ENCODE measurements around the gene PCCA. TPM values are rescaled to one million over a fixed set of nuclear protein-coding genes. Genes with fewer than 3 reads are reported as not detected.

The PCCA gene
- total and polyA plus RNA-seq, 2 experiments from 2014 or later: 41.9 to 46.6 TPM

DNA sequence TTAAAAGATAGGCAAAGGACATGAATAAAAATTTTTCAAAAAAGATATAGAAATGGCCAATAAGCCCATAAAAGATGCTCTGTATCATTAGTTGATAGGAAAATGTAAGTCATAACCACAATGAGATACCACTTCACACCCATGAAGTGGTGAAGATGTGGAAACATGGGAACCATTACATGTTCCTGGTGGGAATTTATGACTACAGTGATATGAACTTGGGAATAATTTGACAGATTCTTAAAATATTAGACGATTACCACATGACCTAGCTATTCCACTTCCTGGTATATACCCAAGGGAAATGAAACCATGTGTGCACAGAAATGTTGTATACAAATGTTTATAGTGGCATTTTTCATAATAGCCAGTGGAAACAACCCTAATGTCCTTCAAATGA, 267.5 kb downstream of the PCCA start:
- H3K4me3 Mint-ChIP-seq: no peak overlapping the region
- H3K4me3 ChIP-seq: no peak overlapping the region
- no peak overlapping the region for H3K27ac Mint-ChIP-seq
- no peak overlapping the region for H2AFZ ChIP-seq
- peaks cover 26% of the 10 kb centered on the region for H3K4me1 Mint-ChIP-seq
- no peak for DNase-seq (ENCODE audit: low spot score)
- H4K20me1 ChIP-seq (replicated peaks; ENCODE audit: insufficient read depth): no peaks in the 10 kb centered on the region
- no peak overlapping the region for H3K27ac ChIP-seq (ENCODE audit: low read depth)
- no peaks in the 10 kb centered on the region for H3K79me2 ChIP-seq (replicated peaks; ENCODE audit: insufficient read depth)
- no peak for TF ChIP-seq EZH2phosphoT487 (IDR thresholded peaks at IDR 0.05; ENCODE audit: unreplicated experiment)
- no peak for TF ChIP-seq STAT1 (IDR thresholded peaks at IDR 0.05; ENCODE audit: unreplicated experiment)
- TF ChIP-seq, protein P1, sequence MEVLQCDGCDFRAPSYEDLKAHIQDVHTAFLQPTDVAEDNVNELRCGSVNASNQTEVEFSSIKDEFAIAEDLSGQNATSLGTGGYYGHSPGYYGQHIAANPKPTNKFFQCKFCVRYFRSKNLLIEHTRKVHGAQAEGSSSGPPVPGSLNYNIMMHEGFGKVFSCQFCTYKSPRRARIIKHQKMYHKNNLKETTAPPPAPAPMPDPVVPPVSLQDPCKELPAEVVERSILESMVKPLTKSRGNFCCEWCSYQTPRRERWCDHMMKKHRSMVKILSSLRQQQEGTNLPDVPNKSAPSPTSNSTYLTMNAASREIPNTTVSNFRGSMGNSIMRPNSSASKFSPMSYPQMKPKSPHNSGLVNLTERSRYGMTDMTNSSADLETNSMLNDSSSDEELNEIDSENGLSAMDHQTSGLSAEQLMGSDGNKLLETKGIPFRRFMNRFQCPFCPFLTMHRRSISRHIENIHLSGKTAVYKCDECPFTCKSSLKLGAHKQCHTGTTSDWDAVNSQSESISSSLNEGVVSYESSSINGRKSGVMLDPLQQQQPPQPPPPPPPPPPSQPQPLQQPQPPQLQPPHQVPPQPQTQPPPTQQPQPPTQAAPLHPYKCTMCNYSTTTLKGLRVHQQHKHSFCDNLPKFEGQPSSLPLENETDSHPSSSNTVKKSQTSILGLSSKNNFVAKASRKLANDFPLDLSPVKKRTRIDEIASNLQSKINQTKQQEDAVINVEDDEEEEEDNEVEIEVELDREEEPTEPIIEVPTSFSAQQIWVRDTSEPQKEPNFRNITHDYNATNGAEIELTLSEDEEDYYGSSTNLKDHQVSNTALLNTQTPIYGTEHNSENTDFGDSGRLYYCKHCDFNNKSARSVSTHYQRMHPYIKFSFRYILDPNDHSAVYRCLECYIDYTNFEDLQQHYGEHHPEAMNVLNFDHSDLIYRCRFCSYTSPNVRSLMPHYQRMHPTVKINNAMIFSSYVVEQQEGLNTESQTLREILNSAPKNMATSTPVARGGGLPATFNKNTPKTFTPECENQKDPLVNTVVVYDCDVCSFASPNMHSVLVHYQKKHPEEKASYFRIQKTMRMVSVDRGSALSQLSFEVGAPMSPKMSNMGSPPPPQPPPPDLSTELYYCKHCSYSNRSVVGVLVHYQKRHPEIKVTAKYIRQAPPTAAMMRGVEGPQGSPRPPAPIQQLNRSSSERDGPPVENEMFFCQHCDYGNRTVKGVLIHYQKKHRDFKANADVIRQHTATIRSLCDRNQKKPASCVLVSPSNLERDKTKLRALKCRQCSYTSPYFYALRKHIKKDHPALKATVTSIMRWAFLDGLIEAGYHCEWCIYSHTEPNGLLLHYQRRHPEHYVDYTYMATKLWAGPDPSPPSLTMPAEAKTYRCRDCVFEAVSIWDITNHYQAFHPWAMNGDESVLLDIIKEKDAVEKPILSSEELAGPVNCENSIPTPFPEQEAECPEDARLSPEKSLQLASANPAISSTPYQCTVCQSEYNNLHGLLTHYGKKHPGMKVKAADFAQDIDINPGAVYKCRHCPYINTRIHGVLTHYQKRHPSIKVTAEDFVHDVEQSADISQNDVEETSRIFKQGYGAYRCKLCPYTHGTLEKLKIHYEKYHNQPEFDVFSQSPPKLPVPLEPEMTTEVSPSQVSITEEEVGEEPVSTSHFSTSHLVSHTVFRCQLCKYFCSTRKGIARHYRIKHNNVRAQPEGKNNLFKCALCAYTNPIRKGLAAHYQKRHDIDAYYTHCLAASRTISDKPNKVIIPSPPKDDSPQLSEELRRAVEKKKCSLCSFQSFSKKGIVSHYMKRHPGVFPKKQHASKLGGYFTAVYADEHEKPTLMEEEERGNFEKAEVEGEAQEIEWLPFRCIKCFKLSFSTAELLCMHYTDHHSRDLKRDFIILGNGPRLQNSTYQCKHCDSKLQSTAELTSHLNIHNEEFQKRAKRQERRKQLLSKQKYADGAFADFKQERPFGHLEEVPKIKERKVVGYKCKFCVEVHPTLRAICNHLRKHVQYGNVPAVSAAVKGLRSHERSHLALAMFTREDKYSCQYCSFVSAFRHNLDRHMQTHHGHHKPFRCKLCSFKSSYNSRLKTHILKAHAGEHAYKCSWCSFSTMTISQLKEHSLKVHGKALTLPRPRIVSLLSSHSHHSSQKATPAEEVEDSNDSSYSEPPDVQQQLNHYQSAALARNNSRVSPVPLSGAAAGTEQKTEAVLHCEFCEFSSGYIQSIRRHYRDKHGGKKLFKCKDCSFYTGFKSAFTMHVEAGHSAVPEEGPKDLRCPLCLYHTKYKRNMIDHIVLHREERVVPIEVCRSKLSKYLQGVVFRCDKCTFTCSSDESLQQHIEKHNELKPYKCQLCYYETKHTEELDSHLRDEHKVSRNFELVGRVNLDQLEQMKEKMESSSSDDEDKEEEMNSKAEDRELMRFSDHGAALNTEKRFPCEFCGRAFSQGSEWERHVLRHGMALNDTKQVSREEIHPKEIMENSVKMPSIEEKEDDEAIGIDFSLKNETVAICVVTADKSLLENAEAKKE (CRISPR knock-in tag; IDR thresholded peaks at IDR 0.05): no peak
- TF ChIP-seq POLR2AphosphoS5 (IDR thresholded peaks at IDR 0.05; ENCODE audit: low read depth): no peak
- no peak for TF ChIP-seq ZNF331 (CRISPR knock-in tag; IDR thresholded peaks at IDR 0.05; ENCODE audit: low read depth)
- TF ChIP-seq CREB1 (CRISPR knock-in tag; IDR thresholded peaks at IDR 0.05; ENCODE audit: low read depth): no peak
- TF ChIP-seq ZNF114 (CRISPR knock-in tag; IDR thresholded peaks at IDR 0.05): no peak
- TF ChIP-seq JUNB (IDR thresholded peaks at IDR 0.05; ENCODE audit: unreplicated experiment): no peak
- TF ChIP-seq NANOG (IDR thresholded peaks at IDR 0.05; ENCODE audit: borderline replicate concordance): no peak
- TF ChIP-seq, protein P2, sequence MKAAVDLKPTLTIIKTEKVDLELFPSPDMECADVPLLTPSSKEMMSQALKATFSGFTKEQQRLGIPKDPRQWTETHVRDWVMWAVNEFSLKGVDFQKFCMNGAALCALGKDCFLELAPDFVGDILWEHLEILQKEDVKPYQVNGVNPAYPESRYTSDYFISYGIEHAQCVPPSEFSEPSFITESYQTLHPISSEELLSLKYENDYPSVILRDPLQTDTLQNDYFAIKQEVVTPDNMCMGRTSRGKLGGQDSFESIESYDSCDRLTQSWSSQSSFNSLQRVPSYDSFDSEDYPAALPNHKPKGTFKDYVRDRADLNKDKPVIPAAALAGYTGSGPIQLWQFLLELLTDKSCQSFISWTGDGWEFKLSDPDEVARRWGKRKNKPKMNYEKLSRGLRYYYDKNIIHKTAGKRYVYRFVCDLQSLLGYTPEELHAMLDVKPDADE (IDR thresholded peaks at IDR 0.05): no peak
- TF ChIP-seq, protein P3, sequence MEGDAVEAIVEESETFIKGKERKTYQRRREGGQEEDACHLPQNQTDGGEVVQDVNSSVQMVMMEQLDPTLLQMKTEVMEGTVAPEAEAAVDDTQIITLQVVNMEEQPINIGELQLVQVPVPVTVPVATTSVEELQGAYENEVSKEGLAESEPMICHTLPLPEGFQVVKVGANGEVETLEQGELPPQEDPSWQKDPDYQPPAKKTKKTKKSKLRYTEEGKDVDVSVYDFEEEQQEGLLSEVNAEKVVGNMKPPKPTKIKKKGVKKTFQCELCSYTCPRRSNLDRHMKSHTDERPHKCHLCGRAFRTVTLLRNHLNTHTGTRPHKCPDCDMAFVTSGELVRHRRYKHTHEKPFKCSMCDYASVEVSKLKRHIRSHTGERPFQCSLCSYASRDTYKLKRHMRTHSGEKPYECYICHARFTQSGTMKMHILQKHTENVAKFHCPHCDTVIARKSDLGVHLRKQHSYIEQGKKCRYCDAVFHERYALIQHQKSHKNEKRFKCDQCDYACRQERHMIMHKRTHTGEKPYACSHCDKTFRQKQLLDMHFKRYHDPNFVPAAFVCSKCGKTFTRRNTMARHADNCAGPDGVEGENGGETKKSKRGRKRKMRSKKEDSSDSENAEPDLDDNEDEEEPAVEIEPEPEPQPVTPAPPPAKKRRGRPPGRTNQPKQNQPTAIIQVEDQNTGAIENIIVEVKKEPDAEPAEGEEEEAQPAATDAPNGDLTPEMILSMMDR (conservative IDR thresholded peaks at IDR 0.05; ENCODE audit: low read depth in 2 of 2): no peak
- TF ChIP-seq, protein P4, sequence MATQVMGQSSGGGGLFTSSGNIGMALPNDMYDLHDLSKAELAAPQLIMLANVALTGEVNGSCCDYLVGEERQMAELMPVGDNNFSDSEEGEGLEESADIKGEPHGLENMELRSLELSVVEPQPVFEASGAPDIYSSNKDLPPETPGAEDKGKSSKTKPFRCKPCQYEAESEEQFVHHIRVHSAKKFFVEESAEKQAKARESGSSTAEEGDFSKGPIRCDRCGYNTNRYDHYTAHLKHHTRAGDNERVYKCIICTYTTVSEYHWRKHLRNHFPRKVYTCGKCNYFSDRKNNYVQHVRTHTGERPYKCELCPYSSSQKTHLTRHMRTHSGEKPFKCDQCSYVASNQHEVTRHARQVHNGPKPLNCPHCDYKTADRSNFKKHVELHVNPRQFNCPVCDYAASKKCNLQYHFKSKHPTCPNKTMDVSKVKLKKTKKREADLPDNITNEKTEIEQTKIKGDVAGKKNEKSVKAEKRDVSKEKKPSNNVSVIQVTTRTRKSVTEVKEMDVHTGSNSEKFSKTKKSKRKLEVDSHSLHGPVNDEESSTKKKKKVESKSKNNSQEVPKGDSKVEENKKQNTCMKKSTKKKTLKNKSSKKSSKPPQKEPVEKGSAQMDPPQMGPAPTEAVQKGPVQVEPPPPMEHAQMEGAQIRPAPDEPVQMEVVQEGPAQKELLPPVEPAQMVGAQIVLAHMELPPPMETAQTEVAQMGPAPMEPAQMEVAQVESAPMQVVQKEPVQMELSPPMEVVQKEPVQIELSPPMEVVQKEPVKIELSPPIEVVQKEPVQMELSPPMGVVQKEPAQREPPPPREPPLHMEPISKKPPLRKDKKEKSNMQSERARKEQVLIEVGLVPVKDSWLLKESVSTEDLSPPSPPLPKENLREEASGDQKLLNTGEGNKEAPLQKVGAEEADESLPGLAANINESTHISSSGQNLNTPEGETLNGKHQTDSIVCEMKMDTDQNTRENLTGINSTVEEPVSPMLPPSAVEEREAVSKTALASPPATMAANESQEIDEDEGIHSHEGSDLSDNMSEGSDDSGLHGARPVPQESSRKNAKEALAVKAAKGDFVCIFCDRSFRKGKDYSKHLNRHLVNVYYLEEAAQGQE (IDR thresholded peaks at IDR 0.05; ENCODE audit: unreplicated experiment): no peak
- H3F3A ChIP-seq (replicated peaks; ENCODE audit: low read depth): no peaks in the 10 kb centered on the region
- H3K36me3 Mint-ChIP-seq (ENCODE audit: low read depth): peaks cover 6% of the 10 kb centered on the region; the same call in 2 of the 3 replicates
- no peaks in the 10 kb centered on the region for H3K27me3 ChIP-seq (ENCODE audit: insufficient read depth)
- ATAC-seq: no peak
- H3K4me1 ChIP-seq (ENCODE audit: insufficient read depth): peaks cover 18% of the 10 kb centered on the region
- H3K36me3 ChIP-seq (ENCODE audit: insufficient read depth): no peaks in the 10 kb centered on the region
- no peaks in the 10 kb centered on the region for H3K9me2 ChIP-seq (ENCODE audit: insufficient read depth)
- H3K4me2 ChIP-seq: no peak overlapping the region
- H3K9me3 Mint-ChIP-seq: no peaks in the 10 kb centered on the region
- H3K27me3 Mint-ChIP-seq (ENCODE audit: insufficient read depth, low read depth, poor library complexity): peaks cover 6% of the 10 kb centered on the region

Measured in GM23338 (cell line).